WTC11 (cell line): ENCODE measurements around the gene HRH1.

ENCODE experiments used
- CTCF ChIP-seq: fragments of 200-600 bp; IDR thresholded peaks from 2 replicates; pipeline ENCODE4 v1.8.0; 2022; ENCODE audit warnings: antibody characterized with exemption
- ETV6 ChIP-seq: sonication (generic); formaldehyde crosslinking; IDR thresholded peaks from 2 replicates; pipeline ENCODE4 v1.8.1; 2022; ENCODE audit warnings: mild to moderate bottlenecking, missing genetic modification reagents
- RELA ChIP-seq: sonication (generic); formaldehyde crosslinking; IDR thresholded peaks from 2 replicates; pipeline ENCODE4 v1.8.1; 2022; ENCODE audit warnings: missing genetic modification reagents, mild to moderate bottlenecking, borderline replicate concordance
- USF2 ChIP-seq: sonication (generic); formaldehyde crosslinking; IDR thresholded peaks from 2 replicates; pipeline ENCODE4 v1.8.1; 2023; ENCODE audit warnings: mild to moderate bottlenecking, missing genetic modification reagents, moderate library complexity
- ZSCAN18 ChIP-seq: fragments of 250-450 bp; sonication (Bioruptor Pico); IDR thresholded peaks from 2 replicates; pipeline ENCODE4 v2.1.2; 2022; ENCODE audit warnings: mild to moderate bottlenecking, moderate library complexity

DNA sequence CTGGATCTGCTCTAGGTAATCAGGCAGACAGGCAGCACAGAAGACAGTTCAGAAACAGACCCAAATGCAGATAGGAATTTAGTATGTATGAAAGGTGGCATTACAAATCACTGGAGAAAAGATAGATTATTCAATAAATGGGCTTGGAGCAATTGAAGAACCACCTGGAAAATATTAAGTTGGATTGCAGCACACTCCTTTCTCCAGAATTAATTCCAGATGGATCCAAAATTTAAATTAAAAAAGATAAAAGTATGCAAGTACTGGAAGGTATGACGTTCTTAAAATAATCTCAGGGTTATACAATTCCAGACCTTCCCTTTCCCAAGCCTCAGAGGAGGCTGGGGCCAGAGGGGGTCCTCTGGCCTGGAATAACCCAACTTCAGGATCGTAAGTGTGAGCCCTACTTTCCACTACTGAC lies 32.5 kb downstream of the HRH1 start:
- no peak for TF ChIP-seq USF2 (CRISPR knock-in tag)
- no peak for TF ChIP-seq CTCF
- TF ChIP-seq ZSCAN18 (CRISPR knock-in tag), result no peak
- no peak for TF ChIP-seq RELA
- no peak for TF ChIP-seq ETV6
